Mucosa of descending colon (tissue), 3 donors: ENCODE data around the gene TMEM266. TPM values are rescaled to one million over a fixed set of nuclear protein-coding genes. Genes with fewer than 3 reads are reported as not detected.
"Not testable (repeated sequence)": the region's sequence is repeated elsewhere in the genome, so short reads cannot be mapped to it uniquely, and the experiment has no call there.

Source experiments
- ATAC-seq: fragments of 200-7000 bp; cut with Tn5 transposase; one replicate; pipeline ENCODE4 v1.9.1; 2020; ENCODE audit warnings: mild to moderate bottlenecking, moderate library complexity
- DNase-seq, 3 donors: peaks; one replicate each; pipeline ENCODE4 v3.0.0-alpha.2; 2020
- H3K36me3 ChIP-seq: fragments of 200-600 bp; one replicate; pipeline ENCODE4 v1.8.0; 2021; ENCODE audit warnings: low read depth, mild to moderate bottlenecking
- H3K4me1 ChIP-seq: fragments of 200-600 bp; one replicate; pipeline ENCODE4 v1.8.0; 2021; ENCODE audit warnings: low read depth, mild to moderate bottlenecking
- H3K4me3 ChIP-seq: fragments of 200-600 bp; one replicate; pipeline ENCODE4 v1.8.0; 2021; ENCODE audit warnings: mild to moderate bottlenecking
- H3K9me3 ChIP-seq: fragments of 200-600 bp; one replicate; pipeline ENCODE4 v1.8.0; 2021; ENCODE audit warnings: mild to moderate bottlenecking
- intact Hi-C, 2 donors: fragments of 100-400 bp; cut with DNase I in 1 of 2; cut with micrococcal nuclease in 1 of 2; formaldehyde crosslinking; loops; one replicate each; pipeline versions ENCODE4 v1.11.0 to v1.11.1; 2022; cut with DNase I, micrococcal nuclease
- long read RNA-seq, 2 donors: library from polyadenylated mRNA; unstranded; transcript quantifications; one replicate each; pipeline ENCODE4 v2.0.0, GENCODE V29; 2019 to 2021
- total RNA-seq, 3 donors: library from RNA; stranded (reverse); fragmentation: NEBNext Ultra II Directional in 2 of 3; extraction: Animal tissue kit (Norgen Biotek cat#: 25700) in 2 of 3; gene quantifications; one replicate each; pipeline versions ENCODE4 v1.2.1 to v1.2.4, GENCODE V29; 2021 to 2023
- TF ChIP-seq, protein P1 (sequence below): fragments of 200-600 bp; IDR thresholded peaks from one replicate; pipeline ENCODE4 v1.8.0; 2022; ENCODE audit warnings: antibody characterized with exemption, mild to moderate bottlenecking
- donor health status: DM: no; HTN: no; CAD: no; lungs with moderate emphysema.
- donor health status: DM: no; HTN: no; CAD: no.
- donor health status: DM: no; HTN: yes; CAD: no.

The TMEM266 gene, protein sequence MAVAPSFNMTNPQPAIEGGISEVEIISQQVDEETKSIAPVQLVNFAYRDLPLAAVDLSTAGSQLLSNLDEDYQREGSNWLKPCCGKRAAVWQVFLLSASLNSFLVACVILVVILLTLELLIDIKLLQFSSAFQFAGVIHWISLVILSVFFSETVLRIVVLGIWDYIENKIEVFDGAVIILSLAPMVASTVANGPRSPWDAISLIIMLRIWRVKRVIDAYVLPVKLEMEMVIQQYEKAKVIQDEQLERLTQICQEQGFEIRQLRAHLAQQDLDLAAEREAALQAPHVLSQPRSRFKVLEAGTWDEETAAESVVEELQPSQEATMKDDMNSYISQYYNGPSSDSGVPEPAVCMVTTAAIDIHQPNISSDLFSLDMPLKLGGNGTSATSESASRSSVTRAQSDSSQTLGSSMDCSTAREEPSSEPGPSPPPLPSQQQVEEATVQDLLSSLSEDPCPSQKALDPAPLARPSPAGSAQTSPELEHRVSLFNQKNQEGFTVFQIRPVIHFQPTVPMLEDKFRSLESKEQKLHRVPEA
- under 1 TPM; 0.12 to 0.16 (median 0.14) TPM for total RNA-seq
- long read RNA-seq, donor 1, partial matches to known transcripts, result 0 of 1 reads
- long read RNA-seq, donor 1, other reads (novel, unspliced or antisense), result 1 of 1 reads
- long read RNA-seq, donor 2, result 0 reads

DNA sequence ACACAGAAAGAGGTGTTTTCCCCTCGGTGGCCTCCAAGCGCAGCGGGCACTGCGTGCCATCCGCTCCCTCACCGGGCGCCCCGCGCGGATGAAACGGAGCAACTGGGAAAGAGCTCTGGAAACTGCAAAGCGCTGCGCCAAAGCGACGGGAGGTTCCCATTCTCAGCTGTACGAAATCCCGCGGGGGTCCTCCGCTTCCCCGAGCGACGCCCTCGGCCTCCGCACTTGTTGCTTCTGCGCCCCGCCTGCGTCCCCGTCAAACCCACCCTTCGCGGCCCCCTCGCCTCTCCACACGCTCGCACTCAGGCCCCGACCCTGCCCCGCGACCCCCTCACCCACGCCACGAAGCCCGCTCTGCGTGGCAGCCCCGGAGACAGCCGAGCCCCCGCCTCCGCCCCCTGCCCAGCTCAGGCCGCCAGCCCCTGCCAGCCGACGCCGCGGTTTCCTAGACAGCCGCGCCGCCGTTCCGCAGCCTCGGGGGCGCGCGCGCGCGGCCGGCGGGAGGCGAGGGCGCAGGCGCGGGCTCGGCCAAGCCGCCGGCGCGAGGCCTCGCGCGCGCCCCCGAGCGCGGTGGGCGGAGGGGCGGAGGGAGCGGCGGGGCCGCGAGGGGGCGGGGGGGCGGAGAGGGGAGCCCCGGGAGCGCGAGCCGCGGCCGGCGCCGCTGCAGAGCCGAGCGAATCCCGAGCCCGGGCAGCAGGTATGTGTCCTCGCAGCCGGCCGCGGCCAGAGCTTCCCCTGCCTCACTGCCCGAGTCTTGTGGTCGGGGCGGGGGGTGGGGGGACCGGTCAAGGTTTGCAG is at the start of gene TMEM266:
Gene TMEM266, plus strand, starts transcription at position 666 of the 798 bp plus-strand sequence. CDS start 74,279 bp downstream, outside the sequence.
- ATAC-seq (peak; percentile 69), DNase-seq (peak; percentile 14 to 43 (median 37))
- Histone ChIP-seq H3K4me1 (no peaks in the 10 kb centered on the region), H3K4me3 (peak within 1 kb of the TSS; percentile 21), H3K9me3 (no peaks in the 10 kb centered on the region), H3K36me3 (no peaks in the 10 kb centered on the region)
- intact Hi-C loops, result loop anchor here (5.0 to 10.0 kb wide), 2 partner anchors 75 to 78 kb away; no protein-coding TSS in a partner anchor
- TF ChIP-seq, protein P1, sequence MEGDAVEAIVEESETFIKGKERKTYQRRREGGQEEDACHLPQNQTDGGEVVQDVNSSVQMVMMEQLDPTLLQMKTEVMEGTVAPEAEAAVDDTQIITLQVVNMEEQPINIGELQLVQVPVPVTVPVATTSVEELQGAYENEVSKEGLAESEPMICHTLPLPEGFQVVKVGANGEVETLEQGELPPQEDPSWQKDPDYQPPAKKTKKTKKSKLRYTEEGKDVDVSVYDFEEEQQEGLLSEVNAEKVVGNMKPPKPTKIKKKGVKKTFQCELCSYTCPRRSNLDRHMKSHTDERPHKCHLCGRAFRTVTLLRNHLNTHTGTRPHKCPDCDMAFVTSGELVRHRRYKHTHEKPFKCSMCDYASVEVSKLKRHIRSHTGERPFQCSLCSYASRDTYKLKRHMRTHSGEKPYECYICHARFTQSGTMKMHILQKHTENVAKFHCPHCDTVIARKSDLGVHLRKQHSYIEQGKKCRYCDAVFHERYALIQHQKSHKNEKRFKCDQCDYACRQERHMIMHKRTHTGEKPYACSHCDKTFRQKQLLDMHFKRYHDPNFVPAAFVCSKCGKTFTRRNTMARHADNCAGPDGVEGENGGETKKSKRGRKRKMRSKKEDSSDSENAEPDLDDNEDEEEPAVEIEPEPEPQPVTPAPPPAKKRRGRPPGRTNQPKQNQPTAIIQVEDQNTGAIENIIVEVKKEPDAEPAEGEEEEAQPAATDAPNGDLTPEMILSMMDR, result no peak

DNA sequence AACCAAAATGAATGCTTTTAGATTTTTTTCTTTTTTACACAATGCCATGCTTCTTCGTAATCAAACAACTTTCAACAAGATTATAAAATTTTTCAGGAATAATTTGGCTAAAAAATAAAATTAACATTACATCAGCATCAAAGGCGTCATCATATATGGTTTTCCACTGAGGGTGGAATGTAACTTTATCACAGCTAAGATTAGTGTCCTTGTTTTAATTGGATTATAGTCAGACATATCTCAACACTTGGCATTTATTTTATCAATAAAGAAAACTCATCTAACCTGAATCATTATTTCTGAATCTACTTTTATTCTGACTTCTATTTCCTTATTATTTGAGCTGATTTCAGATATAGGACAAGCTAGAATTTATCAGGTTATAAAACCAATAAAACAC is 49.2 kb upstream of the TMEM266 start:
- Histone ChIP-seq H3K9me3 (no peaks in the 10 kb centered on the region), H3K4me1 (peaks cover 7% of the 10 kb centered on the region), H3K36me3 (no peaks in the 10 kb centered on the region), H3K4me3 (no peak overlapping the region)
- no peak for DNase-seq
- TF ChIP-seq, protein P1, result no peak
- intact Hi-C loops, result no loop called here
- no peak for ATAC-seq

DNA sequence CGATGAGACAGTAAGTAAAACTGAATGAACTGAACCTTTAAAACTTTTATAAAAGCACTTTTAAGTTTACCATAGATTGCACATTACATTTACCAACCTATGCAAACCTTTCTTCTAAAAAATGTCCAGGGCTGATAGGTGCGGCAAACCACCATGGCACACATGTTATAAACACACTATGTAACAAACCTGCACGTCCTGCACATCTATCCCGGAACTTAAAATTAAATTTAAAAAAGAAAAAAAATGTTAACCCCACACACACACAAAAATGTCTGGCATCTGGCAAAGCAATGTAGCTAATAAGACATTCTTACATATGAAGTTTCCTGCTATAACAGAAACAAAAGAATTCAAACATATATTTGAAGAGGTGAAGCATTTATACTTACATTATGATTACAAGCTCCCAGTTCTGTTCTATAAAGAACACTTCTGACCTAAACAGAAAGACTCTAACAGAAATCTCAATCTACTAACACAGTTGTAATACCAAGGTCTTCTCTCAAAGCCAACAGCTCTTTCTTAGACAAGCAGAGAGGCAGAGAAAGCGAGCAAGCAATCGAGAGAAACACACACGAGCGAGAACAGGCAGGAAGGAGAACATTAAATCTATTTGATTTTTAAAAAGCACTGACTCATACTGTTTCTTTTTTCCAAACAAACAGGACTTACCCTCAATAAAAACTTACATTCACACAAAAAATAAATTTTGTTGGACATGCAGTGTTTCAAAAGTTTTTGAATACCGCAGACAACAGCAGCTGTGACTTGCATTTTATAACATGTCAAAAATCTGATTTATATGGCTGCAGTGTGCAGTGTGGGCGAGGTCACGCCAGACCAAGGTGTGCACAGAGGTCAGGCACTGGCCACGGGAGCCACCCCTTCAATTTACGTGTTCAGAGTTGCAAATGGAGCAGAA is 47.9 kb upstream of the TMEM266 start, which contains the start of gene NRG4:
Gene NRG4, minus strand, starts transcription at position 798 of the 925 bp plus-strand sequence. CDS start 1,194 bp downstream, outside the sequence.
- TF ChIP-seq, protein P1, result no peak
- H3K4me3 ChIP-seq, result no peak within 1 kb of the TSS
- intact Hi-C loops, result no loop called here
- peak; percentile 85 for ATAC-seq
- H3K9me3 ChIP-seq, result no peaks in the 10 kb centered on the region
- peak; percentile 36 to 52 (median 49) for DNase-seq
- no peaks in the 10 kb centered on the region for H3K36me3 ChIP-seq
- peaks cover 7% of the 10 kb centered on the region for H3K4me1 ChIP-seq

DNA sequence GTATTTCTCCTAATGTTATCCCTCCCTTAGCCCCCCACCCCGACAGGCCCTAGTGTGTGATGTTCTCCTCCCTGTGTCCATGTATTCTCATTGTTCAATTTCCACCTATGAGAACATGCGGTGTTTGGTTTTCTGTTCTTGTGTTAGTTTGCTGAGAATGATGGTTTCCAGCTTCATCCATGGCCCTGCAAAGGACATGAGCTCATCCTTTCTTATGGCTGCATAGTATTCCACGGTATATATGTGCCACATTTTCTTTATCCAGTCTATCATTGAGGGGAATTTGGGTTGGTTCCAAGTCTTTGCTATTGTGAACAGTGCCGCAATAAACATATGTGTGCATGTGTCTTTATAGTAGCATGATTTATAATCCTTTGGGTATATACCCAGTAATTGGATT is 46.3 kb upstream of the TMEM266 start:
- DNase-seq, H3K36me3 ChIP-seq, H3K4me1 ChIP-seq, H3K4me3 ChIP-seq, intact Hi-C loops, ATAC-seq, H3K9me3 ChIP-seq: not testable (repeated sequence)

DNA sequence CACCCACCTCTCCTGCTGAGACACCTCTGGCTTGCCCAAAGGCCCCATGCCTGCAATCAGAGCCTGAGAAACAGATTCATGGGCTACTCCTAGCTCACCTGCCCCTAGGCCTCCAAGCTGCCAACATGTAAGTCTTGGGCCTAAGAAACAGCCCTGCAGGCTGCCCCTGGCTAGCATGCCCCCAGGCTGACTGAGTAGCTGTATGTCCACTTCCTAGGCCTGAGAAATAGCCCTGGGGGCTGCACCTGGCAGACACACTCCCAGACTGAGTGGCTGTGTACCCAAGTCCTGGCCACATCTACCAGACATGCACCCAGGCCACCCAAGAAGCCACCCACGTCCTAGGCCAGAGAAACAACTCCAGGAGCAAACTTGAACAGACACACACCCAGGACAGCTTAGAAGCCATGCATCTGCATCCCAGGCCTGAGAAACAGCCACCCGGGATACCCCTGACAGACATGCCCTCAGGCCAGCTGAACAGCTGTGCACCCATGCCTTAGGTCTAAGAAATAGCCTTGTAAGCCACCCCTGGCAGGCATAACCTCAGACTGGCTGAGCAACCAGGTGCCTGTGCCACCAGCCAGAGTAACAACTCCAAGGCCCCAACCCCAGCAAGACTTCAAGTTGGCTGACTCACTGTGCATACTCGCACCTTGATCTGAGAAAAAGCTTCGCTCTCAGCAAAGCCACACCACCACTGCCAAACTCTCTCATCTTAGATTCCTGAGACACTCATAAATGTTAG is 35.6 kb upstream of the TMEM266 start:
- DNase-seq, result no peak
- ATAC-seq, result no peak
- intact Hi-C loops, result no loop called here
- H3K9me3 ChIP-seq, result peaks cover 8% of the 10 kb centered on the region
- H3K36me3 ChIP-seq, result no peaks in the 10 kb centered on the region
- H3K4me1 ChIP-seq, result no peaks in the 10 kb centered on the region
- no peak overlapping the region for H3K4me3 ChIP-seq
- TF ChIP-seq, protein P1, result no peak
